Measurements from ENCODE around the gene OR6N1.

OR6N1 gene

GRCh38 chr1:158719664-158720063 is 52.3 kb downstream of the OR6N1 start:
- POLR2A ChIA-PET: no interaction called here
- TF ChIP-seq CTCF (IDR thresholded peaks at IDR 0.05; ENCODE audit: control extremely low read depth, extremely low read depth, low read depth, missing control alignments): no peak
- CTCF ChIA-PET: interaction anchor here (0.9 kb wide), 1 partner anchor 12 kb away, joined by 3 read pairs; no protein-coding TSS in a partner anchor
- DNase-seq (ENCODE audit: extremely low spot score): no peak

GRCh38 chr1:158717344-158717743 is 54.7 kb downstream of the OR6N1 start:
- CTCF ChIA-PET: interaction anchor here (1.3 kb wide), 1 partner anchor 281 kb away, joined by 3 read pairs; no protein-coding TSS in a partner anchor
- POLR2A ChIA-PET: no interaction called here
- TF ChIP-seq CTCF (IDR thresholded peaks at IDR 0.05; ENCODE audit: control extremely low read depth, extremely low read depth, low read depth, missing control alignments): no peak
- no peak for DNase-seq (ENCODE audit: extremely low spot score)

- DNase-seq (ENCODE audit: extremely low spot score): no peak
- ChIA-PET POLR2A (no interaction called here), CTCF (interaction anchor here (1.3 kb wide), 1 partner anchor 282 kb away, joined by 3 read pairs; no protein-coding TSS in a partner anchor)
- no peak for TF ChIP-seq CTCF (IDR thresholded peaks at IDR 0.05; ENCODE audit: control extremely low read depth, extremely low read depth, low read depth, missing control alignments)
These were observed 55.7 kb downstream of the OR6N1 start for GRCh38 chr1:158716335-158716734.

GRCh38 chr1:158714754-158715153 is 57.2 kb downstream of the OR6N1 start:
- POLR2A ChIA-PET: no interaction called here
- TF ChIP-seq CTCF (IDR thresholded peaks at IDR 0.05; ENCODE audit: control extremely low read depth, extremely low read depth, low read depth, missing control alignments): no peak
- CTCF ChIA-PET: no interaction called here
- no peak for DNase-seq (ENCODE audit: extremely low spot score)
